HEK293 (cell line): ENCODE measurements around the gene SUGP2.

Experiments used
- CTCF ChIA-PET: fragments of 350-600 bp; formaldehyde crosslinking; extraction: SDS; loops from one replicate; lab custom pipeline; 2021; ENCODE audit warnings: antibody characterized with exemption; lab: Yijun Ruan, JAX
- POLR2A ChIA-PET: fragments of 300-600 bp; formaldehyde crosslinking; extraction: SDS; loops from one replicate; lab custom pipeline; 2020; ENCODE audit warnings: antibody characterized with exemption, inconsistent platforms; lab: Yijun Ruan, JAX
- H3K27ac ChIP-seq: fragments of 200-500 bp; sonication (Bioruptor generic); 2 replicates; pipeline ENCODE4 v1.5.1; 2014; ENCODE audit warnings: low read depth, low read length, control low read depth, inconsistent platforms; ENCODE audit errors: extremely low read depth
- H3K36me3 ChIP-seq, 2 experiments: fragments of 200-500 bp in 1 of 2; sonication (Bioruptor generic) in 1 of 2; 1 replicate in 1 of 2; 2 replicates in 1 of 2; pipeline ENCODE4 v1.5.1; 2014 to 2017; ENCODE audit warnings: inconsistent platforms in 2 of 2, low read length in 2 of 2; ENCODE audit not compliant: control insufficient read depth in 2 of 2, insufficient read depth in 1 of 2
- H3K4me1 ChIP-seq: fragments of 200-500 bp; sonication (Bioruptor generic); 2 replicates; pipeline ENCODE4 v1.5.1; 2014; ENCODE audit warnings: mild to moderate bottlenecking, low read length, inconsistent platforms; ENCODE audit not compliant: control insufficient read depth, insufficient read depth
- H3K4me3 ChIP-seq: 2 replicates; pipeline ENCODE4 v1.5.1; 2011; ENCODE audit warnings: low read depth, mild to moderate bottlenecking, control low read depth, low read length, moderate library complexity
- H3K9me3 ChIP-seq: fragments of 200-500 bp; sonication (Bioruptor generic); 2 replicates; pipeline ENCODE4 v1.5.1; 2014; ENCODE audit warnings: low read depth, low read length, inconsistent platforms; ENCODE audit not compliant: control insufficient read depth, insufficient read depth
- SALL2 ChIP-seq: fragments of 450-650 bp; formaldehyde crosslinking; IDR thresholded peaks from 2 replicates; pipeline ENCODE4 v1.5.0; 2017; ENCODE audit warnings: missing biosample characterization, mild to moderate bottlenecking, missing genetic modification characterization, borderline replicate concordance
- YY2 ChIP-seq: fragments of 450-650 bp; formaldehyde crosslinking; IDR thresholded peaks from 2 replicates; pipeline ENCODE4 v1.5.1; 2016; ENCODE audit warnings: missing biosample characterization, missing genetic modification characterization
- ZBTB48 ChIP-seq: fragments of 450-650 bp; formaldehyde crosslinking; IDR thresholded peaks from 2 replicates; pipeline ENCODE4 v1.5.1; 2016; ENCODE audit warnings: missing biosample characterization, missing genetic modification characterization
- ZNF10 ChIP-seq: fragments of 450-650 bp; formaldehyde crosslinking; IDR thresholded peaks from 2 replicates; pipeline ENCODE4 v1.5.1; 2017; ENCODE audit warnings: missing biosample characterization, missing genetic modification characterization
- ZNF792 ChIP-seq: fragments of 450-650 bp; formaldehyde crosslinking; IDR thresholded peaks from 2 replicates; pipeline ENCODE4 v1.5.1; 2016; ENCODE audit warnings: missing biosample characterization, missing genetic modification characterization

SUGP2 gene

DNA sequence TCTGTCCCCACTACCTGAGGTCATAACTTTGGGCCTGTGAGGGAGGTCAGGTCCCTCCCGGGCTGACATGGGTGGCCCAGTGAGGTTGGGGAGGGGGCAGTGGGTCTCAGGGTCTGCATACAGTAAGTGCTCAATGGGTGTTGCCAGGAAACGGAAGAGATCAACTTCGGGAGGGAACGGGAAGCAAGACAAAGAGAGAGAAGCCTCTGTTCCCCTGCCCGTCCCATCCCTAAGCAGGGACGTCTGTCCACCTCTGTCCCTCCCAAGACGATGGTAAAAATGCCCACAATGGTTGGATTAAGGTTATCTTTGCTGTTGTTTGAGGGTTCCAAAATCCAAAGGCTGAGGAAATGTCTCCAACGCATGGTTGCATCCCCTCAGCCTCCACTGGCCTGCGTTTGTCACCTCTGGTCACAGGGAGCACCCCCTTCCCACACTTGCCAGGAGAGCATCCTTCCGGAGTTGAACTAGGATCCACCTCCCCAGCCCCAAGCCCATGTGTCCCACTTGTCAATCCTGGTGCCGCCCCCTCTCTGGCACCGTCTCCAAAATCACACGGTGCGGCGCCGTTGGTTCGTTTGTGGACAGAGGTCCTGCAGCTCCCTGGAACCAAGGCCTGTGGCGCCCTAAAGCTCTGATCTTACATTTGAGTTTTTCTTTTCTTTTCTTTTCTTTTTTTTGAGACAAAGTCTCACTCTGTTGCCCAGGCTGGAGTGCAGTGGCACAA is 91.5 kb downstream of the SUGP2 start:
- H3K9me3 ChIP-seq, result no peaks in the 10 kb centered on the region
- H3K4me1 ChIP-seq, result peaks cover 2% of the 10 kb centered on the region; the same call in 1 of the 2 replicates
- TF ChIP-seq ZNF10 (tag by site-specific recombination) (peak; percentile 70; the same call in 1 of the 2 replicates), ZNF792 (tag by site-specific recombination) (peak; percentile 87; the same call in 1 of the 2 replicates), YY2 (tag by site-specific recombination) (no peak), SALL2 (no peak), ZBTB48 (0 out of 2 replicates have a peak, but pooled peaks have one; percentile 19)
- H3K27ac ChIP-seq, result no peak overlapping the region
- H3K4me3 ChIP-seq, result no peak overlapping the region; the same call in 1 of the 2 replicates
- ChIA-PET POLR2A (no interaction called here), CTCF (interaction anchor here (0.6 kb wide), 1 partner anchor 996 kb away, joined by 3 read pairs; no protein-coding TSS in a partner anchor)
- peaks cover 0 to 4% of the 10 kb centered on the region in 2 experiments; a peak in 2 of 3 replicates for H3K36me3 ChIP-seq
